ENCODE measurements around the gene SLFNL1. TPM values are rescaled to one million over a fixed set of nuclear protein-coding genes. Genes with fewer than 3 reads are reported as not detected.
A peak's percentile ranks its signal among the peaks of the same experiment; 100 is the strongest.

SLFNL1 gene
- total RNA-seq: 0.30 TPM
- under 1 TPM in 3 of 4 donors, not detected in 1; 0.07 to 0.41 (median 0.38) TPM for polyA plus RNA-seq

- ATAC-seq (ENCODE audit: low read depth in 2 of 2) (no peak), DNase-seq (no peak)
- peaks cover 9% of the 10 kb centered on the region for H3K36me3 Mint-ChIP-seq
- Histone ChIP-seq H3K4me1 (ENCODE audit: control insufficient read depth, insufficient read depth, low read length, poor library complexity, severe bottlenecking) (no peaks in the 10 kb centered on the region), H3K9me3 (ENCODE audit: control insufficient read depth in 2 of 2, low read length in 2 of 2) (no peaks in the 10 kb centered on the region), H3K36me3 (ENCODE audit: control insufficient read depth, insufficient read depth, low read length) (peaks cover 3% of the 10 kb centered on the region), H3K27me3 (ENCODE audit: control insufficient read depth, insufficient read depth, low read length) (no peaks in the 10 kb centered on the region), H3K4me3 (ENCODE audit: low read depth, low read length) (no peak within 1 kb of the TSS), H3K27ac (ENCODE audit: insufficient read depth, low read length, poor library complexity, severe bottlenecking) (no peak within 1 kb of the TSS)
- H3K27ac Mint-ChIP-seq: peak within 1 kb of the TSS; percentile 36 to 69 (median 54)
- peaks cover 0 to 14% (median 8%) of the 10 kb centered on the region in 4 donors for H3K4me1 Mint-ChIP-seq
- no peak within 1 kb of the TSS for H3K4me3 Mint-ChIP-seq
- no peaks in the 10 kb centered on the region for H3K9me3 Mint-ChIP-seq
- no peaks in the 10 kb centered on the region for H3K27me3 Mint-ChIP-seq
Observed at GRCh38 chr1:41021526-41022308, at the start of gene SLFNL1. Gene SLFNL1, minus strand, starts transcription at chr1:41021725. Its CDS starts 1,065 bp downstream, at chr1:41020660.

GRCh38 chr1:41056907-41057306, 35.4 kb upstream of the SLFNL1 start:
- H3K27ac ChIP-seq (ENCODE audit: insufficient read depth, low read length, poor library complexity, severe bottlenecking): no peak overlapping the region
- H3K36me3 ChIP-seq (ENCODE audit: control insufficient read depth, insufficient read depth, low read length): peaks cover 18% of the 10 kb centered on the region
- ATAC-seq (ENCODE audit: low read depth in 2 of 2) (no peak), DNase-seq (no peak)
- Mint-ChIP-seq H3K4me1 (peaks cover 0 to 7% (median 1%) of the 10 kb centered on the region in 4 donors), H3K27me3 (no peaks in the 10 kb centered on the region), H3K9me3 (no peaks in the 10 kb centered on the region), H3K27ac (no peak overlapping the region), H3K4me3 (no peak overlapping the region), H3K36me3 (peaks cover 44% of the 10 kb centered on the region)
- no peaks in the 10 kb centered on the region for H3K9me3 ChIP-seq (ENCODE audit: control insufficient read depth in 2 of 2, low read length in 2 of 2)
- H3K27me3 ChIP-seq (ENCODE audit: control insufficient read depth, insufficient read depth, low read length): no peaks in the 10 kb centered on the region
- H3K4me1 ChIP-seq (ENCODE audit: control insufficient read depth, insufficient read depth, low read length, poor library complexity, severe bottlenecking): no peaks in the 10 kb centered on the region
- H3K4me3 ChIP-seq (ENCODE audit: low read depth, low read length): no peak overlapping the region

DNA sequence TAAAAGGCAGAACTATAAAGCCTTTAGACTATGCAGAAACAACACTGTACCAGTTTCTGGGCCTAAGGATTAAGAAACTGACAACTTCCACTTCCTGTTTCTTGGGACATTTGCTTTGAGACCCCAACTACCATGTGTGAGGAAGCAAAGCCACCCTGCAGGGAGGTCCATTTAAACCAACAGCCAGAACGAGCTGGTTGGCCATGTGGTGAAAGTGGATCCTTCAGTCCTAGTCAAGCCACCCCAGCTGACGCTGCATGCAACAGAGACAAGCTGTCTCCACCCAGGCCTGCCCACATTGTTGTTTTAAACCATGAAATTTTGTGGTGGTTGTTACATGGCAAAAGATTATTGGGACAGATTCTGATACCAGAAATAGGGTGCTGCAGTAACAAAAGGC, 31.8 kb upstream of the SLFNL1 start:
- peak overlapping the region in 1 of 3 donors; percentile 26 for H3K27ac Mint-ChIP-seq
- H3K4me1 ChIP-seq (ENCODE audit: control insufficient read depth, insufficient read depth, low read length, poor library complexity, severe bottlenecking): no peaks in the 10 kb centered on the region
- H3K27ac ChIP-seq (ENCODE audit: insufficient read depth, low read length, poor library complexity, severe bottlenecking): no peak overlapping the region
- H3K27me3 ChIP-seq (ENCODE audit: control insufficient read depth, insufficient read depth, low read length): no peaks in the 10 kb centered on the region
- H3K4me1 Mint-ChIP-seq: peaks cover 0 to 2% (median 0%) of the 10 kb centered on the region in 4 donors
- peaks cover 25% of the 10 kb centered on the region for H3K36me3 ChIP-seq (ENCODE audit: control insufficient read depth, insufficient read depth, low read length)
- no peak overlapping the region for H3K4me3 Mint-ChIP-seq
- H3K9me3 ChIP-seq (ENCODE audit: control insufficient read depth in 2 of 2, low read length in 2 of 2): no peaks in the 10 kb centered on the region
- H3K27me3 Mint-ChIP-seq: no peaks in the 10 kb centered on the region
- ATAC-seq (ENCODE audit: low read depth in 2 of 2): no peak
- no peak for DNase-seq
- H3K4me3 ChIP-seq (ENCODE audit: low read depth, low read length): no peak overlapping the region
- peaks cover 31% of the 10 kb centered on the region for H3K36me3 Mint-ChIP-seq
- H3K9me3 Mint-ChIP-seq: no peaks in the 10 kb centered on the region

- no peak overlapping the region for H3K27ac ChIP-seq (ENCODE audit: insufficient read depth, low read length, poor library complexity, severe bottlenecking)
- peaks cover 26% of the 10 kb centered on the region for H3K36me3 ChIP-seq (ENCODE audit: control insufficient read depth, insufficient read depth, low read length)
- DNase-seq (no peak), ATAC-seq (ENCODE audit: low read depth in 2 of 2) (no peak)
- no peak overlapping the region for H3K4me3 ChIP-seq (ENCODE audit: low read depth, low read length)
- Mint-ChIP-seq H3K4me1 (peaks cover 0 to 9% (median 3%) of the 10 kb centered on the region in 4 donors), H3K27ac (no peak overlapping the region), H3K9me3 (no peaks in the 10 kb centered on the region), H3K36me3 (peaks cover 43% of the 10 kb centered on the region), H3K4me3 (no peak overlapping the region), H3K27me3 (no peaks in the 10 kb centered on the region)
- H3K27me3 ChIP-seq (ENCODE audit: control insufficient read depth, insufficient read depth, low read length): no peaks in the 10 kb centered on the region
- H3K9me3 ChIP-seq (ENCODE audit: control insufficient read depth in 2 of 2, low read length in 2 of 2): no peaks in the 10 kb centered on the region
- H3K4me1 ChIP-seq (ENCODE audit: control insufficient read depth, insufficient read depth, low read length, poor library complexity, severe bottlenecking): no peaks in the 10 kb centered on the region
Observed at GRCh38 chr1:41051022-41051421, 29.5 kb upstream of the SLFNL1 start.

- Mint-ChIP-seq H3K4me3 (no peak overlapping the region), H3K4me1 (peaks cover 8 to 14% (median 13%) of the 10 kb centered on the region in 4 donors), H3K27ac (no peak overlapping the region), H3K36me3 (peaks cover 53% of the 10 kb centered on the region), H3K9me3 (no peaks in the 10 kb centered on the region), H3K27me3 (no peaks in the 10 kb centered on the region)
- Histone ChIP-seq H3K4me3 (ENCODE audit: low read depth, low read length) (no peak overlapping the region), H3K9me3 (ENCODE audit: control insufficient read depth in 2 of 2, low read length in 2 of 2) (no peaks in the 10 kb centered on the region), H3K27me3 (ENCODE audit: control insufficient read depth, insufficient read depth, low read length) (no peaks in the 10 kb centered on the region), H3K4me1 (ENCODE audit: control insufficient read depth, insufficient read depth, low read length, poor library complexity, severe bottlenecking) (peaks cover 9% of the 10 kb centered on the region), H3K27ac (ENCODE audit: insufficient read depth, low read length, poor library complexity, severe bottlenecking) (no peak overlapping the region), H3K36me3 (ENCODE audit: control insufficient read depth, insufficient read depth, low read length) (peaks cover 42% of the 10 kb centered on the region)
- ATAC-seq (ENCODE audit: low read depth in 2 of 2) (no peak), DNase-seq (no peak)
Observed at GRCh38 chr1:41048540-41048939, 27.0 kb upstream of the SLFNL1 start.

- peaks cover 50% of the 10 kb centered on the region for H3K36me3 Mint-ChIP-seq
- H3K4me3 Mint-ChIP-seq: no peak overlapping the region
- peak overlapping the region in 1 of 3 donors; percentile 38 for H3K27ac Mint-ChIP-seq
- Histone ChIP-seq H3K9me3 (ENCODE audit: control insufficient read depth in 2 of 2, low read length in 2 of 2) (no peaks in the 10 kb centered on the region), H3K27me3 (ENCODE audit: control insufficient read depth, insufficient read depth, low read length) (no peaks in the 10 kb centered on the region), H3K36me3 (ENCODE audit: control insufficient read depth, insufficient read depth, low read length) (peaks cover 32% of the 10 kb centered on the region), H3K27ac (ENCODE audit: insufficient read depth, low read length, poor library complexity, severe bottlenecking) (no peak overlapping the region), H3K4me3 (ENCODE audit: low read depth, low read length) (no peak overlapping the region), H3K4me1 (ENCODE audit: control insufficient read depth, insufficient read depth, low read length, poor library complexity, severe bottlenecking) (peaks cover 9% of the 10 kb centered on the region)
- peaks cover 8 to 15% (median 14%) of the 10 kb centered on the region in 4 donors for H3K4me1 Mint-ChIP-seq
- no peak for ATAC-seq (ENCODE audit: low read depth in 2 of 2)
- no peaks in the 10 kb centered on the region for H3K9me3 Mint-ChIP-seq
- DNase-seq: no peak
- H3K27me3 Mint-ChIP-seq: no peaks in the 10 kb centered on the region
Observed at GRCh38 chr1:41046347-41046775, 24.8 kb upstream of the SLFNL1 start.

- Histone ChIP-seq H3K4me3 (ENCODE audit: low read depth, low read length) (no peak overlapping the region), H3K36me3 (ENCODE audit: control insufficient read depth, insufficient read depth, low read length) (peaks cover 26% of the 10 kb centered on the region), H3K27me3 (ENCODE audit: control insufficient read depth, insufficient read depth, low read length) (no peaks in the 10 kb centered on the region), H3K9me3 (ENCODE audit: control insufficient read depth in 2 of 2, low read length in 2 of 2) (no peaks in the 10 kb centered on the region), H3K4me1 (ENCODE audit: control insufficient read depth, insufficient read depth, low read length, poor library complexity, severe bottlenecking) (peaks cover 9% of the 10 kb centered on the region), H3K27ac (ENCODE audit: insufficient read depth, low read length, poor library complexity, severe bottlenecking) (no peak overlapping the region)
- H3K9me3 Mint-ChIP-seq: no peaks in the 10 kb centered on the region
- no peak overlapping the region for H3K4me3 Mint-ChIP-seq
- ATAC-seq (ENCODE audit: low read depth in 2 of 2) (no peak), DNase-seq (no peak)
- H3K4me1 Mint-ChIP-seq: peaks cover 8 to 15% (median 14%) of the 10 kb centered on the region in 4 donors
- no peaks in the 10 kb centered on the region for H3K27me3 Mint-ChIP-seq
- peaks cover 50% of the 10 kb centered on the region for H3K36me3 Mint-ChIP-seq
- peak overlapping the region in 1 of 3 donors; percentile 39 for H3K27ac Mint-ChIP-seq
Observed at GRCh38 chr1:41045740-41046139, 24.2 kb upstream of the SLFNL1 start.

- H3K27me3 Mint-ChIP-seq: no peaks in the 10 kb centered on the region
- no peaks in the 10 kb centered on the region for H3K27me3 ChIP-seq (ENCODE audit: control insufficient read depth, insufficient read depth, low read length)
- H3K4me1 Mint-ChIP-seq: peaks cover 8 to 15% (median 14%) of the 10 kb centered on the region in 4 donors
- H3K9me3 Mint-ChIP-seq: no peaks in the 10 kb centered on the region
- ATAC-seq (ENCODE audit: low read depth in 2 of 2): peak in 1 of 2 donors; percentile 58
- no peak overlapping the region for H3K4me3 ChIP-seq (ENCODE audit: low read depth, low read length)
- peak overlapping the region in 2 of 3 donors; percentile 68 to 70 for H3K27ac Mint-ChIP-seq
- H3K4me3 Mint-ChIP-seq: no peak overlapping the region
- H3K36me3 Mint-ChIP-seq: peaks cover 50% of the 10 kb centered on the region
- peak in 1 of 3 donors; percentile 60 for DNase-seq
- no peak overlapping the region for H3K27ac ChIP-seq (ENCODE audit: insufficient read depth, low read length, poor library complexity, severe bottlenecking)
- peaks cover 23% of the 10 kb centered on the region for H3K36me3 ChIP-seq (ENCODE audit: control insufficient read depth, insufficient read depth, low read length)
- H3K9me3 ChIP-seq (ENCODE audit: control insufficient read depth in 2 of 2, low read length in 2 of 2): no peaks in the 10 kb centered on the region
- H3K4me1 ChIP-seq (ENCODE audit: control insufficient read depth, insufficient read depth, low read length, poor library complexity, severe bottlenecking): peaks cover 9% of the 10 kb centered on the region
Observed at GRCh38 chr1:41044187-41044586, 22.7 kb upstream of the SLFNL1 start.

Data from CD4-positive, CD25-positive, alpha-beta regulatory T cell (primary cell).